ENCODE results near the gene C5orf24. TPM values are rescaled to one million over a fixed set of nuclear protein-coding genes. Genes with fewer than 3 reads are reported as not detected.

Gene C5orf24
- total RNA-seq, 2 donors from 2014 or later = 33.7 to 34.9 TPM

GRCh38 chr5:134817006-134817405 lies 28.8 kb upstream of the C5orf24 start:
- H3K4me1 ChIP-seq = no peaks in the 10 kb centered on the region
- H3K27ac ChIP-seq = no peak overlapping the region
- peaks cover 81% of the 10 kb centered on the region for H3K36me3 ChIP-seq
- no peaks in the 10 kb centered on the region for H3K27me3 ChIP-seq
- DNase-seq (ENCODE audit: low spot score) = no peak
- no peak for TF ChIP-seq CTCF (IDR thresholded peaks at IDR 0.05)
- H3K4me3 ChIP-seq = no peak overlapping the region
- no peaks in the 10 kb centered on the region for H3K9me3 ChIP-seq

GRCh38 chr5:134818776-134819175 lies 27.0 kb upstream of the C5orf24 start:
- H3K9me3 ChIP-seq = no peaks in the 10 kb centered on the region
- no peaks in the 10 kb centered on the region for H3K27me3 ChIP-seq
- DNase-seq (ENCODE audit: low spot score) = no peak
- H3K36me3 ChIP-seq = peaks cover 79% of the 10 kb centered on the region
- H3K4me3 ChIP-seq = no peak overlapping the region
- TF ChIP-seq CTCF (IDR thresholded peaks at IDR 0.05) = no peak
- H3K4me1 ChIP-seq = no peaks in the 10 kb centered on the region
- no peak overlapping the region for H3K27ac ChIP-seq

GRCh38 chr5:134819407-134819963 lies 26.3 kb upstream of the C5orf24 start:
- no peaks in the 10 kb centered on the region for H3K4me1 ChIP-seq
- no peak for DNase-seq (ENCODE audit: low spot score)
- TF ChIP-seq CTCF (IDR thresholded peaks at IDR 0.05) = no peak
- no peak overlapping the region for H3K4me3 ChIP-seq
- H3K9me3 ChIP-seq = no peaks in the 10 kb centered on the region
- H3K27me3 ChIP-seq = no peaks in the 10 kb centered on the region
- H3K36me3 ChIP-seq = peaks cover 79% of the 10 kb centered on the region
- H3K27ac ChIP-seq = no peak overlapping the region

GRCh38 chr5:134821841-134822240 lies 23.9 kb upstream of the C5orf24 start:
- Histone ChIP-seq H3K27ac (no peak overlapping the region), H3K9me3 (no peaks in the 10 kb centered on the region), H3K4me1 (no peaks in the 10 kb centered on the region), H3K27me3 (no peaks in the 10 kb centered on the region), H3K4me3 (no peak overlapping the region), H3K36me3 (peaks cover 74% of the 10 kb centered on the region)
- TF ChIP-seq CTCF (IDR thresholded peaks at IDR 0.05) = no peak
- no peak for DNase-seq (ENCODE audit: low spot score)

- no peak for DNase-seq (ENCODE audit: low spot score)
- H3K27ac ChIP-seq = no peak overlapping the region
- no peak for TF ChIP-seq CTCF (IDR thresholded peaks at IDR 0.05)
- no peak overlapping the region for H3K4me3 ChIP-seq
- no peaks in the 10 kb centered on the region for H3K4me1 ChIP-seq
- H3K36me3 ChIP-seq = peaks cover 68% of the 10 kb centered on the region
- no peaks in the 10 kb centered on the region for H3K9me3 ChIP-seq
- H3K27me3 ChIP-seq = no peaks in the 10 kb centered on the region
These were observed 21.1 kb upstream of the C5orf24 start for GRCh38 chr5:134824681-134825080.

- Histone ChIP-seq H3K36me3 (peaks cover 63% of the 10 kb centered on the region), H3K4me3 (no peak overlapping the region), H3K27me3 (no peaks in the 10 kb centered on the region), H3K27ac (no peak overlapping the region), H3K9me3 (no peaks in the 10 kb centered on the region), H3K4me1 (no peaks in the 10 kb centered on the region)
- no peak for DNase-seq (ENCODE audit: low spot score)
- TF ChIP-seq CTCF (IDR thresholded peaks at IDR 0.05) = no peak
These were observed 20.6 kb upstream of the C5orf24 start for GRCh38 chr5:134825212-134825611.
